SK-N-SH (cell line): Measurements from ENCODE around the gene P2RY13.

ENCODE experiments used
- CTCF ChIP-seq: fragments of 200-600 bp; sonication (generic); IDR thresholded peaks from 2 replicates; pipeline ENCODE4 v1.6.1; 2017; ENCODE audit warnings: antibody characterized with exemption, mild to moderate bottlenecking, moderate library complexity
- EZH2phosphoT487 ChIP-seq: fragments of 200-600 bp; sonication (generic); IDR thresholded peaks from 2 replicates; pipeline ENCODE4 v1.6.1; 2017; ENCODE audit warnings: low read depth, mixed run types, mild to moderate bottlenecking, antibody characterized with exemption, moderate library complexity, borderline replicate concordance
- FOXM1 ChIP-seq: IDR thresholded peaks from 2 replicates; pipeline ENCODE4 v1.4.0; 2012; ENCODE audit warnings: low read depth, mild to moderate bottlenecking
- GABPA ChIP-seq: IDR thresholded peaks from 2 replicates; pipeline ENCODE4 v1.4.0; 2012; ENCODE audit warnings: low read depth, mild to moderate bottlenecking
- GATA2 ChIP-seq: sonication (generic); formaldehyde crosslinking; IDR thresholded peaks from 2 replicates; pipeline ENCODE4 v1.5.0; 2020; ENCODE audit warnings: mild to moderate bottlenecking, missing genetic modification reagents
- MAX ChIP-seq: IDR thresholded peaks from 2 replicates; pipeline ENCODE4 v1.4.0; 2012; ENCODE audit warnings: low read depth
- MEF2A ChIP-seq: IDR thresholded peaks from 2 replicates; pipeline ENCODE4 v1.4.0; 2012; ENCODE audit warnings: low read depth, borderline replicate concordance
- NRF1 ChIP-seq: IDR thresholded peaks from 2 replicates; pipeline ENCODE4 v1.6.1; 2012; ENCODE audit warnings: low read depth, mild to moderate bottlenecking, low read length
- REST ChIP-seq: IDR thresholded peaks from 2 replicates; pipeline ENCODE4 v1.6.1; 2012; ENCODE audit warnings: mild to moderate bottlenecking, low read depth, low read length, moderate library complexity
- TAF1 ChIP-seq: IDR thresholded peaks from 2 replicates; pipeline ENCODE4 v1.6.1; 2012; ENCODE audit warnings: low read depth, mild to moderate bottlenecking, low read length, moderate library complexity, borderline replicate concordance
- TCF12 ChIP-seq: IDR thresholded peaks from 2 replicates; pipeline ENCODE4 v1.4.0; 2012

GRCh38 chr3:151320131-151320530, 9.2 kb downstream of the P2RY13 start:
- TF ChIP-seq NRF1 (no peak), CTCF (no peak), TAF1 (no peak), REST (no peak), GATA2 (CRISPR knock-in tag) (no peak), FOXM1 (no peak), TCF12 (no peak), MAX (no peak), MEF2A (no peak), EZH2phosphoT487 (no peak), GABPA (no peak)
